ENCODE data around the gene ZBTB7C. TPM values are rescaled to one million over a fixed set of nuclear protein-coding genes. Genes with fewer than 3 reads are reported as not detected.

The ZBTB7C gene
- total and polyA plus RNA-seq, 10 of the 15 experiments (the other 5 are each of a cell fraction or from before 2014, with no cell fraction given), result under 0.01 to 0.08 (median 0.01) TPM; not detected in 7

DNA sequence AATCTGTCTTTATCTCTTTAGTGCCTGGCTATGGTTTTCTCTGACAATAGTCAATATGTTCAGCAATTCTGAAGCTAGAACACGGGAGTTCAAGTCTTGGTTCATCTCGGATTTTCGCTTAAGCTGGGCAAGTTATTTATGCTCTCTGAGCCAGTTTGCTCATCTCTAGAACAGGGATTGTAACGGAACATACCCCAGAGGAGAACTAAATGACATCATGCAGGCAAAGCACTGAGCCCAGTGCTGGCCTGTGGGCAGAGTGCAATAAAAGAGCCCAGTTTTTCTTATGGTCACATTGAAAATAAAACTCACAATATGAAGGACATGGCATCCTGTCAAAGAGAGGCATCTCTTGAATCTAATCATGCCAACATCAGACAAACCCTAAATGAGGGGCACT, 143.9 kb downstream of the ZBTB7C start:
- ChIA-PET CTCF (no interaction called here), RAD21 (ENCODE audit: unreplicated experiment) (no interaction called here), SMC1A (ENCODE audit: uncharacterized antibody, unreplicated experiment) (no interaction called here), POLR2A (no interaction called here)
- no TSS peak for BruUV-seq (replicated peaks)
- Histone ChIP-seq H4K20me1 (ENCODE audit: control insufficient read depth, insufficient read depth) (no peaks in the 10 kb centered on the region), H3K36me3 (ENCODE audit: control insufficient read depth in 2 of 2, insufficient read depth in 2 of 2, low read length in 1 of 2) (no peaks in the 10 kb centered on the region), H3K79me2 (ENCODE audit: control insufficient read depth, insufficient read depth, low read length) (no peaks in the 10 kb centered on the region), H3K27me3 (replicated peaks in 1 of 2; ENCODE audit: control insufficient read depth in 2 of 2, insufficient read depth in 2 of 2, low read length in 1 of 2) (no peaks in the 10 kb centered on the region), H3K4me3 (no peak overlapping the region), H3K9me3 (replicated peaks; ENCODE audit: control insufficient read depth, insufficient read depth, low read length) (no peaks in the 10 kb centered on the region), H3K4me2 (ENCODE audit: control insufficient read depth, insufficient read depth) (no peak overlapping the region), H3K4me1 (ENCODE audit: control insufficient read depth, insufficient read depth, low read length) (no peaks in the 10 kb centered on the region), H3K9ac (ENCODE audit: control insufficient read depth, insufficient read depth, low read length) (no peak overlapping the region), H3K27ac (ENCODE audit: control insufficient read depth, insufficient read depth) (no peak overlapping the region), H2AFZ (ENCODE audit: control insufficient read depth, low read depth, low read length) (no peak overlapping the region)
- DNase-seq (ENCODE audit: low read depth, low spot score) (no peak), FAIRE-seq (no peak), ATAC-seq (no peak)
- no peak for TF ChIP-seq PAX8 (IDR thresholded peaks at IDR 0.05)
- 21% methylated on average over 4 of the region's 4 CpGs for WGBS (ENCODE audit: insufficient coverage, insufficient replicate concordance, low lambda C conversion rate, missing lambda C conversion rate)
- intact Hi-C loops (cut with micrococcal nuclease; ENCODE audit: unreplicated experiment) (no loop called here), in situ Hi-C loops (cut with MboI) (no loop called here)

- BruUV-seq (replicated peaks), result no TSS peak
Measured at GRCh38 chr18:48263914-48264902, 145.0 kb downstream of the ZBTB7C start.

More at GRCh38 chr18:48263914-48264902, 145.0 kb downstream of the ZBTB7C start:
- WGBS (ENCODE audit: insufficient coverage, insufficient replicate concordance, low lambda C conversion rate, missing lambda C conversion rate), result 25% methylated on average over 11 of the region's 11 CpGs
- ChIA-PET CTCF (no interaction called here), RAD21 (ENCODE audit: unreplicated experiment) (no interaction called here), SMC1A (ENCODE audit: uncharacterized antibody, unreplicated experiment) (no interaction called here), POLR2A (no interaction called here)
- Histone ChIP-seq H4K20me1 (ENCODE audit: control insufficient read depth, insufficient read depth) (no peaks in the 10 kb centered on the region), H3K36me3 (ENCODE audit: control insufficient read depth in 2 of 2, insufficient read depth in 2 of 2, low read length in 1 of 2) (no peaks in the 10 kb centered on the region), H3K79me2 (ENCODE audit: control insufficient read depth, insufficient read depth, low read length) (no peaks in the 10 kb centered on the region), H3K27ac (ENCODE audit: control insufficient read depth, insufficient read depth) (no peak overlapping the region), H3K9ac (ENCODE audit: control insufficient read depth, insufficient read depth, low read length) (no peak overlapping the region), H2AFZ (ENCODE audit: control insufficient read depth, low read depth, low read length) (no peak overlapping the region), H3K4me1 (ENCODE audit: control insufficient read depth, insufficient read depth, low read length) (no peaks in the 10 kb centered on the region), H3K4me2 (ENCODE audit: control insufficient read depth, insufficient read depth) (no peak overlapping the region), H3K27me3 (replicated peaks in 1 of 2; ENCODE audit: control insufficient read depth in 2 of 2, insufficient read depth in 2 of 2, low read length in 1 of 2) (no peaks in the 10 kb centered on the region), H3K4me3 (no peak overlapping the region), H3K9me3 (replicated peaks; ENCODE audit: control insufficient read depth, insufficient read depth, low read length) (no peaks in the 10 kb centered on the region)
- TF ChIP-seq, protein P1, sequence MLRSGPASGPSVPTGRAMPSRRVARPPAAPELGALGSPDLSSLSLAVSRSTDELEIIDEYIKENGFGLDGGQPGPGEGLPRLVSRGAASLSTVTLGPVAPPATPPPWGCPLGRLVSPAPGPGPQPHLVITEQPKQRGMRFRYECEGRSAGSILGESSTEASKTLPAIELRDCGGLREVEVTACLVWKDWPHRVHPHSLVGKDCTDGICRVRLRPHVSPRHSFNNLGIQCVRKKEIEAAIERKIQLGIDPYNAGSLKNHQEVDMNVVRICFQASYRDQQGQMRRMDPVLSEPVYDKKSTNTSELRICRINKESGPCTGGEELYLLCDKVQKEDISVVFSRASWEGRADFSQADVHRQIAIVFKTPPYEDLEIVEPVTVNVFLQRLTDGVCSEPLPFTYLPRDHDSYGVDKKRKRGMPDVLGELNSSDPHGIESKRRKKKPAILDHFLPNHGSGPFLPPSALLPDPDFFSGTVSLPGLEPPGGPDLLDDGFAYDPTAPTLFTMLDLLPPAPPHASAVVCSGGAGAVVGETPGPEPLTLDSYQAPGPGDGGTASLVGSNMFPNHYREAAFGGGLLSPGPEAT (IDR thresholded peaks at IDR 0.05; ENCODE audit: low read depth), result no peak
- no peak for TF ChIP-seq JUND (IDR thresholded peaks at IDR 0.05; ENCODE audit: low read depth, low read length)
- no peak for TF ChIP-seq ATF2 (IDR thresholded peaks at IDR 0.05; ENCODE audit: low read length)
- TF ChIP-seq CHD1 (IDR thresholded peaks at IDR 0.05; ENCODE audit: low read depth, low read length), result no peak
- TF ChIP-seq ASH2L (IDR thresholded peaks at IDR 0.05; ENCODE audit: borderline replicate concordance, low read depth), result no peak
- TF ChIP-seq EED (IDR thresholded peaks at IDR 0.05; ENCODE audit: low read depth), result no peak
- no peak for TF ChIP-seq IRF4 (IDR thresholded peaks at IDR 0.05; ENCODE audit: low read depth, low read length)
- TF ChIP-seq SREBF2 (IDR thresholded peaks at IDR 0.05; ENCODE audit: low read length), result no peak
- TF ChIP-seq GABPA (IDR thresholded peaks at IDR 0.05; ENCODE audit: low read depth), result no peak
- intact Hi-C loops (cut with micrococcal nuclease; ENCODE audit: unreplicated experiment) (no loop called here), in situ Hi-C loops (cut with MboI) (no loop called here)
- DNase-seq (ENCODE audit: low read depth, low spot score), result no peak
- ATAC-seq, result no peak
- no peak for FAIRE-seq

All from GM12878 (cell line).